Measurements from ENCODE around the gene ANAPC5.

The ANAPC5 gene, protein sequence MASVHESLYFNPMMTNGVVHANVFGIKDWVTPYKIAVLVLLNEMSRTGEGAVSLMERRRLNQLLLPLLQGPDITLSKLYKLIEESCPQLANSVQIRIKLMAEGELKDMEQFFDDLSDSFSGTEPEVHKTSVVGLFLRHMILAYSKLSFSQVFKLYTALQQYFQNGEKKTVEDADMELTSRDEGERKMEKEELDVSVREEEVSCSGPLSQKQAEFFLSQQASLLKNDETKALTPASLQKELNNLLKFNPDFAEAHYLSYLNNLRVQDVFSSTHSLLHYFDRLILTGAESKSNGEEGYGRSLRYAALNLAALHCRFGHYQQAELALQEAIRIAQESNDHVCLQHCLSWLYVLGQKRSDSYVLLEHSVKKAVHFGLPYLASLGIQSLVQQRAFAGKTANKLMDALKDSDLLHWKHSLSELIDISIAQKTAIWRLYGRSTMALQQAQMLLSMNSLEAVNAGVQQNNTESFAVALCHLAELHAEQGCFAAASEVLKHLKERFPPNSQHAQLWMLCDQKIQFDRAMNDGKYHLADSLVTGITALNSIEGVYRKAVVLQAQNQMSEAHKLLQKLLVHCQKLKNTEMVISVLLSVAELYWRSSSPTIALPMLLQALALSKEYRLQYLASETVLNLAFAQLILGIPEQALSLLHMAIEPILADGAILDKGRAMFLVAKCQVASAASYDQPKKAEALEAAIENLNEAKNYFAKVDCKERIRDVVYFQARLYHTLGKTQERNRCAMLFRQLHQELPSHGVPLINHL

DNA sequence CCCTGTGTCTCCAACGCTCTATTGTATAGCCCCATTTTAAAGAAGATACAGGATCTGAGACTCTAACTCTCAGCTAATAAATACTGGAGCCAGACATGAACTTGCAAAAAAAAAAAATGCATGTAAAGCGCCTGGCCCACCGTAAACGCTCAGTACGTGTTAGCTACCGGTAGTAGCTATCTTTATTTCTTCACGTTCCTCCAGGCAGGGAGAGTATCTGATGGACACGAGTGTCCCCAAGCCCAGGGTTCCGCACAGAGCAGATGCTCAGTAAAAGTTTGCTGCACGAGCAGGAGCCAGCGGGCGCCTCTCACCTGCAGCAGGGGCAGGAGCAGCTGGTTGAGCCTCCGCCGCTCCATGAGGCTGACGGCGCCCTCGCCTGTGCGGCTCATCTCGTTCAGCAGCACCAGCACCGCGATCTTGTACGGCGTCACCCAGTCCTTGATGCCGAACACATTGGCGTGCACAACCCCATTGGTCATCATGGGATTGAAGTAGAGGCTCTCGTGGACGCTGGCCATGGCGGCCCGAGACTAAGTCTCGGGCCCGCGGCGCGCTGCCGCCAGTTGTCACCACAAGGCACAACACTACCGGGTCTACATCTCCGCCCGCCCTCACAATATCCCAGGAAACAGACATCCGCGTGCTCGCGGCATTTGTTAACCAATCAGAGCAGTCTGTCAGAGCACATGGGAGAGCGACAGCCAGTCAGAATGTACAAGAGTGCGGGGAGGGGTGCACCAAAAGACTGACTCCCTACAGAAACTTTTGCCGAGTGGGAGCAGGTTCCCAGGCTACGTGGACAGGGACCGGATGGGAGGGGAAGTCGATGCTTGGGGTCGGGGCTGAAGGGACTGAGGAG lies at the start of gene ANAPC5:
Gene ANAPC5 (minus strand): TSS at position 592 of the 862 bp plus-strand sequence. CDS start 71 bp downstream, at position 521.
- peak within 1 kb of the TSS; percentile 86 for H3K27ac ChIP-seq
- peak; percentile 99 for DNase-seq (ENCODE audit: low spot score)
- ChIA-PET POLR2A (ENCODE audit: low non-redundant PET) (interaction anchor here (0.5 to 1.2 kb wide), 5 partner anchors 33 to 72 kb away, joined by 3 to 9 read pairs (median 3); partner anchors contain the start of gene RNF34), CTCF (interaction anchor here (0.6 to 1.1 kb wide), 5 partner anchors 15 to 123 kb away, joined by 3 to 10 read pairs (median 3); no protein-coding TSS in a partner anchor)
- TF ChIP-seq CTCF (conservative IDR thresholded peaks at IDR 0.05; ENCODE audit: low read depth): no peak

DNA sequence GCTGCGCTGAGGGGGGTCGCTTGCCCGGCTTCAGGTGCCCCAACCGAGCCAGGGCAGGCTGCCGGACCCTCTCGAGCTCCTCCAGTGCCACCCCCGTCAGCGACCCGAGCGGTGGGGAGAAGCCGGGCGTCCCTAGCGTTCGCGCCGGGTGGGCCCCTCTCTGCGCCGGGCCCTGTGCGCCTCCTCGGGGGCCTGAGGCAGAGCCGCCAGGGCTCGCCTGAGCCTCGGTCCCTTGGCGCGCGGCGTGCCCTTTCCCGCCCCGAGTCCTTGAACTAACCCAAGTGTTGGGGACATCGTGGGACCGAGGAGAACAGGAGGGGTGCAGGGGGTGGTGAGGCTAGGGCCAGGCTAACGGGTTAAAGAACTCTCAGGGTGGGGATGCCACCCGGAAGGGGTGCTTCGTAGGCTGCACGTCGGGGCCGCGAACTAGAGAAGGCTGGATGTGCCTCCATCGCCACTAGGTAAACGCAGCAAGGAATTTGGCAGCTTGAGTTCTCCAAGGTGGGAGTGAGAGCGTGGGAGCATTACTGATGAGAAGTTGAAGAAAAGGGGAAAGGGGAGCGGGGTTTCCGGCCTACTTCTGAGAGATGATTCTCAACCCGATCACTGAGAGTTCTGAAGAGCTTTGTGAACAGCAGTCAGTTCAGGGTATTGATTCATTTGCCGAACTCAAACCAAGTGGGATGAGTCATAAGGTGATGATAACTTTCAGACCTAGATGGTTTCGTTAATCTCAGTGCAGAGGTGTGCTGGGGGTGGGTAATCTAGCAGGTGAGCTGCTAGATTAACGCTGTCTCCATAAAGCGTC lies 48.3 kb upstream of the ANAPC5 start:
- ChIA-PET CTCF (interaction anchor here (0.6 to 1.0 kb wide), 3 partner anchors 16 to 879 kb away, joined by 3 to 4 read pairs (median 3); no protein-coding TSS in a partner anchor), POLR2A (ENCODE audit: low non-redundant PET) (interaction anchor here (0.5 to 1.9 kb wide), 6 partner anchors 11 to 653 kb away, joined by 3 to 9 read pairs (median 6); partner anchors contain the start of gene ANAPC5)
- DNase-seq (ENCODE audit: low spot score): peak; percentile 62
- no peak for TF ChIP-seq CTCF (conservative IDR thresholded peaks at IDR 0.05; ENCODE audit: low read depth)
- peak overlapping the region; percentile 84 for H3K27ac ChIP-seq

DNA sequence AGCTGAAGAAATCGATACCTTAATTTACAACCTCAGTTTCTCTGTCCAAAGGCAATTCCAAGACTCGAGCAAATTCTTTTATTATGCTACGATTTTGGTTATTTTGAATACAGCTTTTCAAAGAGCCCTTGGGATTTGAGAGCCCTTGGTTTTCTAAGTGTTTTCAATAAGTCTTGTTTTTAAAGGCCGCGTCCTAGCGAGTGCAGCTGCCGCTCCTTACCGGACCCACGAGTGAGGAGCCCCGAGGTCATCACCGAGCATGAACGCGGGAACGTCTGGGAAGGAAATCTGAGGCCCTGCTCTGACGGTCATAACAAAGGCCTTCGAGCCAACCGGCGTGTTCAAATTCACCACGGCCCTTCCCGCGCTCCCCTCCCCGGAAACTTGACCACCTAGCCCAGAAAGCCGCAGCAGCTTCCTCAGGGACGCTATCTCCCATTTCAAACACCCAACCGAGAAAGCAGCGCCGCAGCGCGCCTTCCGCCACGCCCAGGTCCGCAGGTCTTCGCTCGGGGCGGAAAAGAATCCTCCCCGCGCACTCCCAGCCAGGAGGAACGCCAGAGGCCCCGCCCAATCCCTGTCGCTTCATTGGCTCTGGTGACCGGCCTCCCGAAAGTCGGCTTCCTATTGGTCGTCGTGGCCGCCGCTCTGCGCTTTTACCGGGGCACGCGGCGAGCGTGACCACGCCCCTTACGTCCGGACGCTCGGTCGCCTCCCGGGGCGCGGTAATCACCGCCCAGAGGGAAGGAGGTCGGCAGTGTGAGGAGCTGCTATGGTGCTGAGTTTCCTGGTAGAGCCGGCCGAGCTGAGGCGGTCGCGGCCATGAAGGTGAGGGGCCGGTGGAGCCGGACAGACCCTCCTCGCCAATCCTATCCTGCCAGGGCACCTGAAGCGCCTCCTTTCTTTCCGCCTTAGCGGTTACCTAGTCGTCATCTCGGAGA lies 47.5 kb upstream of the ANAPC5 start, which contains the start of gene RNF34:
Gene RNF34 (plus strand): TSS at position 728 of the 941 bp plus-strand sequence. CDS start 95 bp downstream, at position 823.
- CTCF ChIA-PET: interaction anchor here (0.6 to 1.0 kb wide), 3 partner anchors 17 to 955 kb away, joined by 3 to 4 read pairs (median 4); no protein-coding TSS in a partner anchor
- DNase-seq (ENCODE audit: low spot score): peak; percentile 99
- no peak for TF ChIP-seq CTCF (conservative IDR thresholded peaks at IDR 0.05; ENCODE audit: low read depth)
- POLR2A ChIA-PET (ENCODE audit: low non-redundant PET): interaction anchor here (0.5 to 1.9 kb wide), 5 partner anchors 10 to 652 kb away, joined by 3 to 9 read pairs (median 6); partner anchors contain the start of gene ANAPC5
- peak within 1 kb of the TSS; percentile 84 for H3K27ac ChIP-seq

- TF ChIP-seq CTCF (conservative IDR thresholded peaks at IDR 0.05; ENCODE audit: low read depth): no peak
- ChIA-PET CTCF (interaction anchor here (0.6 kb wide), 1 partner anchor 227 kb away, joined by 4 read pairs; no protein-coding TSS in a partner anchor), POLR2A (ENCODE audit: low non-redundant PET) (interaction anchor here (1.9 kb wide), 1 partner anchor 9 kb away, joined by 6 read pairs; no protein-coding TSS in a partner anchor)
- H3K27ac ChIP-seq: no peak overlapping the region
- DNase-seq (ENCODE audit: low spot score): no peak
Observed at GRCh38 chr12:121398355-121398754, 46.1 kb upstream of the ANAPC5 start.

- DNase-seq (ENCODE audit: low spot score): no peak
- ChIA-PET CTCF (no interaction called here), POLR2A (ENCODE audit: low non-redundant PET) (interaction anchor here (0.7 kb wide), 1 partner anchor 32 kb away, joined by 6 read pairs; no protein-coding TSS in a partner anchor)
- H3K27ac ChIP-seq: no peak overlapping the region
- no peak for TF ChIP-seq CTCF (conservative IDR thresholded peaks at IDR 0.05; ENCODE audit: low read depth)
Observed at GRCh38 chr12:121397521-121397920, 45.3 kb upstream of the ANAPC5 start.
